Liver (tissue), 9 donors: ENCODE data around the gene TICAM2. TPM values are rescaled to one million over a fixed set of nuclear protein-coding genes. Genes with fewer than 3 reads are reported as not detected.

ENCODE experiments used
- DNase-seq: peaks from one replicate; pipeline ENCODE4 v3.0.0-alpha.2; 2017; ENCODE audit warnings: low spot score
- H3K27ac ChIP-seq, 2 donors: one replicate each; pipeline ENCODE4 v1.7.0; 2013; ENCODE audit warnings: inconsistent platforms in 2 of 2, low read length in 2 of 2, control low read depth in 1 of 2, low read depth in 1 of 2, mild to moderate bottlenecking in 1 of 2
- H3K27me3 ChIP-seq, 4 donors: one replicate each; pipeline versions ENCODE4 v1.6.1 to v1.7.0; 2013; ENCODE audit warnings: low read length in 3 of 4, inconsistent platforms in 1 of 4, mild to moderate bottlenecking in 1 of 4, moderate library complexity in 1 of 4; ENCODE audit not compliant: control insufficient read depth in 4 of 4, insufficient read depth in 4 of 4
- H3K36me3 ChIP-seq, 4 donors: one replicate each; pipeline versions ENCODE4 v1.6.1 to v1.7.0; 2013; ENCODE audit warnings: low read length in 3 of 4, mild to moderate bottlenecking in 3 of 4, low read depth in 1 of 4, moderate library complexity in 1 of 4; ENCODE audit not compliant: control insufficient read depth in 4 of 4, insufficient read depth in 3 of 4
- H3K4me1 ChIP-seq, 4 donors: one replicate each; pipeline versions ENCODE4 v1.6.1 to v1.7.0; 2013; ENCODE audit warnings: low read length in 3 of 4, mild to moderate bottlenecking in 3 of 4, moderate library complexity in 1 of 4; ENCODE audit not compliant: control insufficient read depth in 4 of 4, insufficient read depth in 4 of 4
- H3K4me3 ChIP-seq, 3 donors: one replicate each; pipeline versions ENCODE4 v1.6.1 to v1.7.0; 2013; ENCODE audit warnings: low read length in 3 of 3, control low read depth in 1 of 3, low read depth in 1 of 3, mild to moderate bottlenecking in 1 of 3
- H3K9ac ChIP-seq, 2 donors: one replicate each; pipeline ENCODE4 v1.7.0; 2013; ENCODE audit warnings: low read length in 2 of 2, mild to moderate bottlenecking in 2 of 2, moderate library complexity in 2 of 2, control low read depth in 1 of 2, low read depth in 1 of 2
- H3K9me3 ChIP-seq, 4 donors: one replicate each; pipeline versions ENCODE4 v1.6.1 to v1.7.0; 2013; ENCODE audit warnings: low read length in 3 of 4; ENCODE audit not compliant: control insufficient read depth in 4 of 4
- EGR1 ChIP-seq, 2 donors: IDR thresholded peaks; 2 replicates each; pipeline ENCODE4 v1.6.1; 2016 to 2018; ENCODE audit warnings: antibody characterized with exemption in 2 of 2, low read depth in 2 of 2
- FOXA1 ChIP-seq: IDR thresholded peaks from 2 replicates; pipeline ENCODE4 v1.6.1; 2016; ENCODE audit warnings: antibody characterized with exemption
- FOXA2 ChIP-seq: IDR thresholded peaks from 2 replicates; pipeline ENCODE4 v1.6.1; 2016; ENCODE audit warnings: antibody characterized with exemption
- HNF4A ChIP-seq, 2 donors: conservative IDR thresholded peaks; 2 replicates each; pipeline ENCODE4 v1.6.1; 2016; ENCODE audit warnings: antibody characterized with exemption in 2 of 2, mild to moderate bottlenecking in 2 of 2
- HNF4G ChIP-seq: IDR thresholded peaks from 2 replicates; pipeline ENCODE4 v1.6.1; 2016; ENCODE audit warnings: antibody characterized with exemption
- JUND ChIP-seq, 2 donors: IDR thresholded peaks; 2 replicates each; pipeline ENCODE4 v1.6.1; 2016; ENCODE audit warnings: antibody characterized with exemption in 2 of 2
- NR2F2 ChIP-seq: IDR thresholded peaks from 2 replicates; pipeline ENCODE4 v1.6.1; 2016; ENCODE audit warnings: antibody characterized with exemption
- SP1 ChIP-seq: IDR thresholded peaks from 2 replicates; pipeline ENCODE4 v1.6.1; 2018; ENCODE audit warnings: antibody characterized with exemption, mild to moderate bottlenecking
- TAF1 ChIP-seq: conservative IDR thresholded peaks from 2 replicates; pipeline ENCODE4 v1.6.1; 2016; ENCODE audit warnings: antibody characterized with exemption, mild to moderate bottlenecking
- YY1 ChIP-seq: IDR thresholded peaks from 2 replicates; pipeline ENCODE4 v1.6.1; 2016; ENCODE audit warnings: antibody characterized with exemption, mild to moderate bottlenecking
- WGBS: extraction: QIAGEN DNeasy Blood & Tissue Kit; methylation state at CpG from one replicate; pipeline ENCODE4 v1.1.7; 2013; 5-methylcytosine and 5-hydroxymethylcytosine counted together
- polyA plus RNA-seq, 2 donors: library from polyadenylated mRNA; stranded (reverse) in 1 of 2; unstranded in 1 of 2; fragments of 200-250 nt in 1 of 2; fragments of >200 nt in 1 of 2; fragmentation: Nextera tagmentation in 1 of 2; extraction: Ambion mirVana in 1 of 2; gene quantifications; one replicate each; pipeline versions ENCODE4 v1.2.1 to v1.2.3, GENCODE V29; 2013 to 2015
- total RNA-seq, 2 donors: library from RNA; depleted of rRNA; stranded (reverse); fragments of >200 nt; gene quantifications; one replicate each; pipeline ENCODE4 v1.2.3, GENCODE V29; 2014
- TF ChIP-seq, protein P1 (sequence below): IDR thresholded peaks from 2 replicates; pipeline ENCODE4 v1.6.1; 2016; ENCODE audit warnings: antibody characterized with exemption
- TF ChIP-seq, protein P2 (sequence below): IDR thresholded peaks from 2 replicates; pipeline ENCODE4 v1.6.1; 2016; ENCODE audit warnings: antibody characterized with exemption
- TF ChIP-seq, protein P3 (sequence below): IDR thresholded peaks from 2 replicates; pipeline ENCODE4 v1.6.1; 2016; ENCODE audit warnings: antibody characterized with exemption
- TF ChIP-seq, protein P4 (sequence below): IDR thresholded peaks from 2 replicates; pipeline ENCODE4 v1.6.1; 2016; ENCODE audit warnings: antibody characterized with exemption, mild to moderate bottlenecking
- TF ChIP-seq, protein P5 (sequence below): fragments of 150-350 bp; IDR thresholded peaks from 2 replicates; pipeline ENCODE4 v1.5.1; 2017; ENCODE audit warnings: improper control_type of control experiment, low read depth, low read length; ENCODE audit not compliant: missing input control
- donor health status: healthy.
- donor health status: healthy.
- donor health status: healthy.
- donor health status: healthy.
- donor health status: healthy.

TICAM2 gene
- total and polyA plus RNA-seq, 4 donors: 0.50 to 1.5 (median 0.95) TPM

DNA sequence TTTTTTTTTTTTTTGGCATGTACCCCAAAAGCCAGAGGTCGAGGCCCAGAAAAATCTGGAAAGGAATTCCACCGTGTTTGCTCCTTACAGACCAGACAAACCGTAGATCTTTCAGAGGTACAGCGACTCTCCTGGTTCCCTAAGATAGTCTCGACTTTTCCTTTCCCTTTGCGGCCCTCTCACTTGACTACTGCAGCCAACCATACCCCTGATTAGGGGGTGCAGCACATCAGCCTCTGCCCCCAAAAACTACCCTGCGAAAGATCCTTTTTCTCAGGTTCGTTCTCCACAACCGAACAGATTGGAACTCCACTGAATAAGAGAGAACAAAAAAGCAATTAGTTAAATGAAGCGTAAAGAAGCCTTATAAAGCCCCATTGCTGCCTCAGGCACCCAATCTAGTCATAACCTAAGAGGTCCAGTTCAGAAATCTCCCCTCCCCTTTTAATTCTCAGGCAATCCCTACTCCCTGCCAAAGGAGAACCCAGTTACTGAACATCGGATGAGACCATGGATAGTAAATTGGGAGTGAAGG, 379 bp upstream of the TICAM2 start:
- Histone ChIP-seq H3K9ac (peak overlapping the region; percentile 55 to 64), H3K9me3 (no peaks in the 10 kb centered on the region), H3K4me3 (peak overlapping the region; percentile 69 to 85 (median 78)), H3K27me3 (no peaks in the 10 kb centered on the region), H3K36me3 (peaks cover 0 to 1% (median 0%) of the 10 kb centered on the region in 4 donors), H3K4me1 (peaks cover 0 to 19% (median 7%) of the 10 kb centered on the region in 4 donors), H3K27ac (peak overlapping the region; percentile 95 to 97)
- TF ChIP-seq, protein P1, sequence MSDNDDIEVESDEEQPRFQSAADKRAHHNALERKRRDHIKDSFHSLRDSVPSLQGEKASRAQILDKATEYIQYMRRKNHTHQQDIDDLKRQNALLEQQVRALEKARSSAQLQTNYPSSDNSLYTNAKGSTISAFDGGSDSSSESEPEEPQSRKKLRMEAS: no peak
- TF ChIP-seq FOXA2 (peak; percentile 11), NR2F2 (peak; percentile 61), FOXA1 (no peak), YY1 (peak; percentile 24)
- TF ChIP-seq, protein P2, sequence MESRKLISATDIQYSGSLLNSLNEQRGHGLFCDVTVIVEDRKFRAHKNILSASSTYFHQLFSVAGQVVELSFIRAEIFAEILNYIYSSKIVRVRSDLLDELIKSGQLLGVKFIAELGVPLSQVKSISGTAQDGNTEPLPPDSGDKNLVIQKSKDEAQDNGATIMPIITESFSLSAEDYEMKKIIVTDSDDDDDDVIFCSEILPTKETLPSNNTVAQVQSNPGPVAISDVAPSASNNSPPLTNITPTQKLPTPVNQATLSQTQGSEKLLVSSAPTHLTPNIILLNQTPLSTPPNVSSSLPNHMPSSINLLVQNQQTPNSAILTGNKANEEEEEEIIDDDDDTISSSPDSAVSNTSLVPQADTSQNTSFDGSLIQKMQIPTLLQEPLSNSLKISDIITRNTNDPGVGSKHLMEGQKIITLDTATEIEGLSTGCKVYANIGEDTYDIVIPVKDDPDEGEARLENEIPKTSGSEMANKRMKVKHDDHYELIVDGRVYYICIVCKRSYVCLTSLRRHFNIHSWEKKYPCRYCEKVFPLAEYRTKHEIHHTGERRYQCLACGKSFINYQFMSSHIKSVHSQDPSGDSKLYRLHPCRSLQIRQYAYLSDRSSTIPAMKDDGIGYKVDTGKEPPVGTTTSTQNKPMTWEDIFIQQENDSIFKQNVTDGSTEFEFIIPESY: no peak
- 50% methylated on average over 11 of the region's 11 CpGs for WGBS
- DNase-seq: no peak

DNA sequence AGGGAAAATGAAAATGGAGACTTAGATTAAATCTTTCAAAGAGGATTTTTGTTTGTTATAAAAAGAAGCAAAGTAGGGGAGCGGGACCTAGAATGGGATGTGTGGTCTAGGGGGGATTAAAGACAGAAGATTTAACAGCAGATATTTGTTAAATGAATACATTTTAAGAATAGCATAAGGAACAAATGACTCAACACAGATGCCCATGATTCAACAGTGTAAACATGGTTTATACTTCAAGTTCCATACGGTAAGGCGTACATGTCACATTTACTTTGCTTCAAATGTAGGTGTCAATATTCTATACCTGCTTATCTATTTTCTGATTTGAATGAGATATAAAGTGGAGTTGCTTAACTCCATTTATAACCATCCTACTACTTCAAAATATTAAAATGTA, 1.5 kb downstream of the TICAM2 start:
- H3K27me3 ChIP-seq: no peaks in the 10 kb centered on the region
- no peaks in the 10 kb centered on the region for H3K9me3 ChIP-seq
- H3K27ac ChIP-seq: no peak overlapping the region
- H3K9ac ChIP-seq: no peak overlapping the region
- peaks cover 0 to 19% (median 7%) of the 10 kb centered on the region in 4 donors for H3K4me1 ChIP-seq
- H3K4me3 ChIP-seq: no peak overlapping the region
- TF ChIP-seq, protein P3, sequence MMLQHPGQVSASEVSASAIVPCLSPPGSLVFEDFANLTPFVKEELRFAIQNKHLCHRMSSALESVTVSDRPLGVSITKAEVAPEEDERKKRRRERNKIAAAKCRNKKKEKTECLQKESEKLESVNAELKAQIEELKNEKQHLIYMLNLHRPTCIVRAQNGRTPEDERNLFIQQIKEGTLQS: no peak
- TF ChIP-seq NR2F2 (no peak), SP1 (no peak), FOXA1 (no peak)
- H3K36me3 ChIP-seq: peaks cover 0 to 1% (median 0%) of the 10 kb centered on the region in 4 donors
- WGBS: 92% methylated on average over 3 of the region's 3 CpGs
- no peak for DNase-seq

DNA sequence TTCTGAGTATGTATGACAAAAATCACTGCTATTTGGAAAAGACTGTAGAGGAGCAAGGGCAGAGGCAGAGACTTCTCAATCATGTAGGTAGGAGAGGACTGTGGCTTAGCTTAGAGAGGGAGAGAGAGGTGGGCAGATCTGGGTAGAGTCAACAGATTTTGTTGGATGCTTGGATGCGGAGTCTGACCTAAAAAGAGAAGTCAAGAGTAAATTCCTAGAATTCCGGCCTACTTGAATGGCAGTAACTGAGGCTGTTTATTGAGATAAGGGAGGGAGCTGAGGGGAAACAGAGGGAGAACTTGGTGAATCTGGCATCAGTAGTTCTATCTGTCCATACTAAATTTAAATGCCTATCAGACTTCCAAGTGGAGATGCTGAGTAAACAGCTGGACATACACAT, 2.4 kb downstream of the TICAM2 start:
- DNase-seq: no peak
- no peaks in the 10 kb centered on the region for H3K27me3 ChIP-seq
- no peak overlapping the region for H3K4me3 ChIP-seq
- no peaks in the 10 kb centered on the region for H3K36me3 ChIP-seq
- WGBS: 90% methylated on average over 2 of the region's 2 CpGs
- peak overlapping the region in 1 of 2 donors; percentile 14 for H3K9ac ChIP-seq
- H3K9me3 ChIP-seq: no peaks in the 10 kb centered on the region
- TF ChIP-seq, protein P3: no peak
- TF ChIP-seq, protein P4, sequence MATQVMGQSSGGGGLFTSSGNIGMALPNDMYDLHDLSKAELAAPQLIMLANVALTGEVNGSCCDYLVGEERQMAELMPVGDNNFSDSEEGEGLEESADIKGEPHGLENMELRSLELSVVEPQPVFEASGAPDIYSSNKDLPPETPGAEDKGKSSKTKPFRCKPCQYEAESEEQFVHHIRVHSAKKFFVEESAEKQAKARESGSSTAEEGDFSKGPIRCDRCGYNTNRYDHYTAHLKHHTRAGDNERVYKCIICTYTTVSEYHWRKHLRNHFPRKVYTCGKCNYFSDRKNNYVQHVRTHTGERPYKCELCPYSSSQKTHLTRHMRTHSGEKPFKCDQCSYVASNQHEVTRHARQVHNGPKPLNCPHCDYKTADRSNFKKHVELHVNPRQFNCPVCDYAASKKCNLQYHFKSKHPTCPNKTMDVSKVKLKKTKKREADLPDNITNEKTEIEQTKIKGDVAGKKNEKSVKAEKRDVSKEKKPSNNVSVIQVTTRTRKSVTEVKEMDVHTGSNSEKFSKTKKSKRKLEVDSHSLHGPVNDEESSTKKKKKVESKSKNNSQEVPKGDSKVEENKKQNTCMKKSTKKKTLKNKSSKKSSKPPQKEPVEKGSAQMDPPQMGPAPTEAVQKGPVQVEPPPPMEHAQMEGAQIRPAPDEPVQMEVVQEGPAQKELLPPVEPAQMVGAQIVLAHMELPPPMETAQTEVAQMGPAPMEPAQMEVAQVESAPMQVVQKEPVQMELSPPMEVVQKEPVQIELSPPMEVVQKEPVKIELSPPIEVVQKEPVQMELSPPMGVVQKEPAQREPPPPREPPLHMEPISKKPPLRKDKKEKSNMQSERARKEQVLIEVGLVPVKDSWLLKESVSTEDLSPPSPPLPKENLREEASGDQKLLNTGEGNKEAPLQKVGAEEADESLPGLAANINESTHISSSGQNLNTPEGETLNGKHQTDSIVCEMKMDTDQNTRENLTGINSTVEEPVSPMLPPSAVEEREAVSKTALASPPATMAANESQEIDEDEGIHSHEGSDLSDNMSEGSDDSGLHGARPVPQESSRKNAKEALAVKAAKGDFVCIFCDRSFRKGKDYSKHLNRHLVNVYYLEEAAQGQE: no peak
- TF ChIP-seq, protein P2: no peak
- TF ChIP-seq HNF4G (no peak), NR2F2 (no peak), SP1 (no peak), JUND (IDR thresholded peaks at IDR 0.05) (no peak), TAF1 (no peak), FOXA1 (no peak), HNF4A (conservative IDR thresholded peaks at IDR 0.05) (no peak), YY1 (no peak), EGR1 (IDR thresholded peaks at IDR 0.05; ENCODE audit: low read depth in 2 of 2) (no peak)
- TF ChIP-seq, protein P1: no peak
- TF ChIP-seq, protein P5, sequence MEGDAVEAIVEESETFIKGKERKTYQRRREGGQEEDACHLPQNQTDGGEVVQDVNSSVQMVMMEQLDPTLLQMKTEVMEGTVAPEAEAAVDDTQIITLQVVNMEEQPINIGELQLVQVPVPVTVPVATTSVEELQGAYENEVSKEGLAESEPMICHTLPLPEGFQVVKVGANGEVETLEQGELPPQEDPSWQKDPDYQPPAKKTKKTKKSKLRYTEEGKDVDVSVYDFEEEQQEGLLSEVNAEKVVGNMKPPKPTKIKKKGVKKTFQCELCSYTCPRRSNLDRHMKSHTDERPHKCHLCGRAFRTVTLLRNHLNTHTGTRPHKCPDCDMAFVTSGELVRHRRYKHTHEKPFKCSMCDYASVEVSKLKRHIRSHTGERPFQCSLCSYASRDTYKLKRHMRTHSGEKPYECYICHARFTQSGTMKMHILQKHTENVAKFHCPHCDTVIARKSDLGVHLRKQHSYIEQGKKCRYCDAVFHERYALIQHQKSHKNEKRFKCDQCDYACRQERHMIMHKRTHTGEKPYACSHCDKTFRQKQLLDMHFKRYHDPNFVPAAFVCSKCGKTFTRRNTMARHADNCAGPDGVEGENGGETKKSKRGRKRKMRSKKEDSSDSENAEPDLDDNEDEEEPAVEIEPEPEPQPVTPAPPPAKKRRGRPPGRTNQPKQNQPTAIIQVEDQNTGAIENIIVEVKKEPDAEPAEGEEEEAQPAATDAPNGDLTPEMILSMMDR: no peak
- no peak overlapping the region for H3K27ac ChIP-seq
- peaks cover 0 to 19% (median 7%) of the 10 kb centered on the region in 4 donors for H3K4me1 ChIP-seq
